HL-60/S4 treated with retinoic acid at 250 ng/mL for 4 days and 3 days (cell line): ENCODE data around the gene ZKSCAN3.
"Not testable (repeated sequence)": the region's sequence is repeated elsewhere in the genome, so short reads cannot be mapped to it uniquely, and the experiment has no call there.

ENCODE experiments used
- in situ Hi-C: fragments of 300-500 bp; cut with MboI; formaldehyde crosslinking; loops from 2 replicates; pipeline ENCODE4 v1.7.0; 2022; ENCODE audit warnings: low sequenced_read_pairs

The ZKSCAN3 gene

GRCh38 chr6:28349892-28350737 lies at the start of gene ZKSCAN3:
Gene ZKSCAN3 (plus strand): TSS chr6:28349947. CDS start chr6:28359587, 9,640 bp downstream.
- in situ Hi-C loops = loop anchor here (10.0 to 25.0 kb wide), 2 partner anchors 215 to 438 kb away; partner anchors contain the start of gene OR2B2

GRCh38 chr6:28303570-28303969 lies 46.2 kb upstream of the ZKSCAN3 start:
- in situ Hi-C loops = no loop called here

GRCh38 chr6:28306363-28306762 lies 43.4 kb upstream of the ZKSCAN3 start:
- in situ Hi-C loops = not testable (repeated sequence)

GRCh38 chr6:28311139-28311823 lies 38.5 kb upstream of the ZKSCAN3 start:
- in situ Hi-C loops = no loop called here

DNA sequence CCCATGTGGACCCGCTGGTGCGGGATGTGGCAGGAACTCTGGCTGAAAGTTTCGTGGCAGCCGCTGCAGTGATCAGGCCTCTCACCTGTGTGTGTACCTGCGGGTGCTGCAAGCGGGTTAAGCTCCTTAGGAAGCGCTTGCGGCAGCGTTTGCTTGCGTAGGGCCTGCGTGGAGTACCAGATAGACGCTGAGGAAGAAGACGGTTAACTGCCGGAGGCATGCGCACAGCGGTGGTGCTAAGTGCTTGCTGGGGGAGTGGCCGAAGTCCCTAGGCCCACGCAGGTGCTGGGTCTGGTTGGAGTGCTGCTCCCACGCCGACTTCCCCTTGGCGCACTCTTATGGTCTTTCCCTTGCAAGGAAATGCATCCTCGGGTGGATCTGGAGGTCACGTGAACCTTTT lies 36.8 kb upstream of the ZKSCAN3 start:
- in situ Hi-C loops = no loop called here

DNA sequence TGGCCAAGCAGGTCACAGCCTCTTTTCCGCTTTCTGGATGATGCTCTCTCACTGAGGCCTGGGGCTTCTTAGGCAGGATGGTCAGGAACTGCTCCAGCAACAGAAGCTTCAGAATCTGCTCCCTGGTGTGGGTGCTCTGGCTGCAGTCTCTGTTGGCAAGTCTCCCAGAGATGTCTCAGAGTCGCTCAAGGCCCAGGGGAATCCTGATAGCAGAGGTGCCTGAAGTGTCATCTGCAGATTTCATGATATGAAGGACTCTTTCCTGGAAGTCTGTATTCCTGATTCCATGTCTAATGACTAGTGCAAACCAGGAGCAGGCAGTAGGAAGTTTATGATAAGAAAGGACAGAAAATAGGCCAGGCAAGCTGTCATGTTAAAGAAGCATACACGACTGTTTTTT lies 34.1 kb upstream of the ZKSCAN3 start:
- in situ Hi-C loops = no loop called here

GRCh38 chr6:28317866-28318265 lies 31.9 kb upstream of the ZKSCAN3 start:
- in situ Hi-C loops = not testable (repeated sequence)

DNA sequence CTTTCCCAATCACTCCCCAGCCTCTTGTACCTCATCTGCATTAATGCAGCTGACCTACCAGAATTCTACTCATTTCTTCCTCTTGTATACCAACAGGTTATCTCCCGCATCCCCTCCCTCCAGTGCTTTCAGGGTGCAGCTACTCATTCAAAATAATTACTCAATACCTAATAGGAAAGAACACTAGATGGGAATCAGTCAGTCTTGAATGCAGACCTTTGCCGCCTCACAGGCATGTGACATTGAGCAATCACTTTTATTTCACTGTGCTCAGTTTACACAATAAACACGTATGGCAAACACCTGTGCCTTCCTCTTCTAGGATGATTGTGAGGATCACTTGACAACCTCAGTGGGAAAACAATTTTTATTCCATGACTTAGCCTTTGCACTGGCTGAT lies 27.1 kb upstream of the ZKSCAN3 start:
- in situ Hi-C loops = no loop called here

DNA sequence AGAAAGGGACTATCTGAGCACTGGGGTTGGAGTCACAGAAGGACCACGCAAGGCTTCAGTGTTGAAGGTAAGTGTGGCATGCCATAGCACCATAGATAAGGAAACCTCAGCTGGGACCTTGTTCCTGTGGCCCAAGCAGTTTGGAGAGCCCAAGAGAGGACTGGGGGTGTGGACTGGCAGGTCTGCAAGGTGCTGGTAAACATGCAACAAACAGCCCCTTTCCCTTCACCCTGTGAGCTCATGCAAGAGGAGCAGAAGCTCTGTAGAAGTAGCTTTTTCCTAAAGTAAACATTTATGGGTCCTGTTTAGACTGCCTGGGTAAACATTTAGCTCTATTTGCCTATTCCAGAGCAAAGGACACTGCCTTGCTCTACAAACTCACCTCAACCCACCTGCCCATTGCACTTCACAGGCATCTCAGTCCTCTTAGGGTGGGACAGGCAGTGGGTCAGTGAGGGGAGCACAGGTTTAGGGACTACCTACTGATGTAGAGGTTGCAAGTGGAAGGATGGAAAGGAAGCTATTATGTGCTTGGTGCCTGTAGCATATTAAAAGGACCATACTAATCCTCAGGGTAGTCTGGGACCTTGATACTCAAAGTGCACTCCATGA lies 25.8 kb upstream of the ZKSCAN3 start:
- in situ Hi-C loops = no loop called here

DNA sequence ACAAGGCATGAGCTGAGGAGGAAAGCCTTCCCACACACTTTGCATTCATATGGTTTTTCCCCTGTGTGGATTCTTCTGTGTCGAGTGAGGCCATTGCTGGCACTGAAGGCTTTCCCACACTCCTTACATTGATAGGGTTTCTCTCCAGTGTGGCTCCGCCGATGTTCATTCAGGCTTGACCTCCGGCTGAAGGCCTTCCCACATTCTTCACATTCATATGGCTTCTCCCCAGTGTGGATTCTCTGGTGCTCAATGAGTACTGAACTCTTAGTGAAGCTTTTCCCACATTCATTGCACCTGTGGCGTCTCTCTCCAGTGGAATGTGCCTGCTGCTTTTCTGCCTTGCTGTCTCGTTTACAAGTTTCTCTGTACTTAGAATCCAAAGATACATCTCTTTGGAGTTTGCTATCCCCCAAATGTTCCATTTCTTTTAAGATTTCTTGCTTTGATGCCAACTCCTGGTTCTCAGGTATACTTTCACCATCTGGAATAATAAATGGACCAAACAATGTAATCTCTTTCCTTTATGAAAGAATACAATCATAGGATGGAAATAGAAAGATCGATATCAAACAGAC lies 23.3 kb upstream of the ZKSCAN3 start:
- in situ Hi-C loops = no loop called here

GRCh38 chr6:28330041-28330440 lies 19.7 kb upstream of the ZKSCAN3 start:
- in situ Hi-C loops = no loop called here

DNA sequence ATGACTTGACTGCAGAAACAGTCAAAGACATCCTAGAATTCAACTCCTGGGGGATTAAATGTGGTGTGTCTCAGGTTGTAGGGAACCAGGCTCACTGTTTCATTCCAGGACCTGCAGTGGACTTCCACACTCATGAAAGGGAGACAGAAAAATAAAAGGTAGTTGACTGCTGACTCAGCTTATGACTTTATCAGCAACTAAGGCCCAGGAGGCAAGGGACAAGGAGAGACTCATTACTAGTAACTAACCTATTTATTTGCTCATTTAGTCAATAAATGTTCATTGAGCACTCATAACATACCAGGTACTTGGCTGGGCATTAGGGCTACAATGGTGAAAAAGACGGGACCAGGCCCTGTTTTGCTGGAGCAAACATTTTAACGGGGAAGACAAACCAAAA lies 16.7 kb upstream of the ZKSCAN3 start:
- in situ Hi-C loops = no loop called here

DNA sequence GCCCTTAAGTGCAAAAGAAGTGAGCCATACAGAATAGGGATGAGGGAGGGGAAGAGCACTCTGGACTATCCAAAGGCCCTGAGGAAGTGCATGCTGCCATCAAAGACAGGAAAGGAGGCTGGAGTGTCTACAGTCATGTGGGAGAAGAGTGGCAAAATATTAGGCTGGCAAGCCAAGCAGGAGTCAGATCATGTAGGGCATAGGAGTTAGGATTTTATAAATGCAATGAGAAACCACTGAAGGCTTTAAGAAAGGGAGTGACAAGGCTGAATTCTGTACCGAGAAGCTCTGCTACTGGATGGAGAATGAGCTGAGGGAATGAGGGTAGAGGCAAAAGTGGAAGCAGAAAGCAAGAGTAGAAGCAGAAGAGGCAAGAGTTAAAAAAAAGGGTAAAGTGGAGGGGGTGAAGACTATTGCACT lies 16.1 kb upstream of the ZKSCAN3 start:
- in situ Hi-C loops = no loop called here

GRCh38 chr6:28334286-28335039 lies 15.3 kb upstream of the ZKSCAN3 start:
- in situ Hi-C loops = no loop called here

DNA sequence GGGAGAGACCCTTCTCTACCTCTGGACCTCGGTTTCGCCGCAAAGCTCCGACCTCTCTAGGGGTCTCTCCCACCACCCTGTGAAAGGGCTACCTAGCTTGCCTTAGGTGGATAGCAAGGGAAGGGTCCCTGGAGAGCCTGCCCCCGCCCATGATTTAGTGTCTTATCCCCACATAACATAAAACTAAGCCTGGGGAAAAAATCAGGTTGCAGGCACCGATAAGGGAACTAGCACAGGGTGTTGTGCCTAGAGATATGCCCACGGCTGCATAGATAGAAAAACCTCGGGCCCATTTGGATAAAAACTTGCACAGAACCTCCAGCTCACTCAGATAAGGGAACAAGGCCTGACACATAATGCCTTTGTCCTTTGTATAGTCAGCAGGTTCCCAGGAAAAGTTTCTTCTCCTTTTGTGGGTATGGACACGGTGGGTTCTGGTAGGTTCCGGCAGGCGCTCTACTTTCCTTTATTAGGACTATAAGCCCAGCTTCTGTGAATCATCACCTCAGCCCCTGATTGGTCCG lies 14.6 kb upstream of the ZKSCAN3 start:
- in situ Hi-C loops = no loop called here

- in situ Hi-C loops = no loop called here
Measured at GRCh38 chr6:28335564-28336283, 14.0 kb upstream of the ZKSCAN3 start, which contains the start of gene ZSCAN31. Gene ZSCAN31 (minus strand): TSS chr6:28336148. CDS start chr6:28329683, 6,465 bp downstream.

DNA sequence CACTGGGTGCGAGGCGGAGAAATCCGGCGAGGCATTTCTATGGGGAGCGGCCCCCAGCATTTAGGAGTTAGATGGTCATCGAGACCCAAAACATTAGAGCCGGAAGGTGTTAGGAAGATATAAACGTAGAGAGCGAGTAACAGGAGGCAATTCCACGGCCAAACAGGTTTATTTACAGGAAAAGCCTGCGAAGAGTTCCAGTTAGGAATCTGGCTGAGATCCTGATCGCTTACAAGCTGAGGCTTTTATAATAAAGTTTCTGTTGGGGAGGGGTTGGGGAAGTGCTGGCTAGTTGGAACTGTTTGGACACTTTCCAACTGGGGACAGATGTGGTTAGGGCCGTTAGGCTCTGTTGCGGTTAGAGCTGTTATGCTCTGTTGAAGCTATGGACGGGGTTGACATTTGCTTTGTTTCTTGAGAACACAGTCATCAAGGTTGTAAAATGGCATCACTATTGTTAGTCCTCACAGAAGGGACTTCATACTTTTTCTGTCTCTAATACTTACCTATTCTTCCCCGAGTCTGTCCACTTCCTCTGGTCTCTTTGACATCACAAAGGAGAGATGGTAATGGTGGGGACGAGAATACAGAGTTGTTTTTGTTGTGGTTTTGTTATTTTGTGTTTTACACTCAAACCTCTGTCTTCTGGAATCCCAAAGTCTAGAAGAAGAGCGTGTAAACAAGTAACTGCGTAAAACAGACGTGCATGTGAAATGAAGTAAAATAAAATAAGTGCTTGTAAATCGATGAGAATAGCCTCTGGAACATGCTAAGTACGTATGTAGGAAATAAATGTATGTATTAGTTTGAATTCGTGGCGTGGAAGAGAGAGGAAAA lies 13.2 kb upstream of the ZKSCAN3 start:
- in situ Hi-C loops = no loop called here

- in situ Hi-C loops = no loop called here
Measured at GRCh38 chr6:28337121-28337520, 12.6 kb upstream of the ZKSCAN3 start.
